ENCODE measurements around the gene PRKAB1.

GRCh38 chr12:119692997-119693396, 25.1 kb downstream of the PRKAB1 start:
- TF ChIP-seq CTCF (conservative IDR thresholded peaks at IDR 0.05; ENCODE audit: low read depth, low read length): no peak
- no peak for TF ChIP-seq EZH2 (IDR thresholded peaks at IDR 0.05; ENCODE audit: low read length, unreplicated experiment)

Measured in PC-3 (cell line).